ENCODE data around the gene THSD7A. TPM values are rescaled to one million over a fixed set of nuclear protein-coding genes. Genes with fewer than 3 reads are reported as not detected.

THSD7A gene
- total RNA-seq, 1 donor from 2014 or later, result 3.5 TPM

DNA sequence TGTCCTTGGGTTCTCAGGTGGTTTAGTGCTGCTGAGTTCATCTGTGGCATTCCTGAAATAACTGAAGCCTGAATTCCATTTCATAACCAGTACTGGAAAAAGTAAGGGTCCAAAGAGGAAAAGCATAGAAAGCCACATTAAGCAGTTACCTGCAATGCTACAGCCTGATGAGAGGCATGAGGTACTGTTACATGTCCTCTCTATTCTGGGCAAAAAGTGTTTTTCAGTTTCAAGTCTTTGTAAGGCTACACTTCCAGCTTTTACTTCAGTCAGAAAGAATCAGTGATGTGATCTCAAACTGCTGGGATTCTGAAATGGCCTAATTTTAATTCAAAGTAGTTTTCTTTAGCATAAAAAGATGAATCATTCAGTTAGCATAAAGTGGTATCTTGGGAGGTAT is 488.9 kb downstream of the THSD7A start:
- no peaks in the 10 kb centered on the region for H3K9me3 ChIP-seq (ENCODE audit: insufficient read depth, low read depth, low read length)
- no peaks in the 10 kb centered on the region for H3K27me3 ChIP-seq (ENCODE audit: insufficient read depth, low read length)
- Mint-ChIP-seq H3K27me3 (ENCODE audit: low read depth, unreplicated experiment) (no peaks in the 10 kb centered on the region), H3K4me1 (ENCODE audit: low read depth, unreplicated experiment) (peaks cover 23% of the 10 kb centered on the region), H3K9me3 (ENCODE audit: unreplicated experiment) (no peaks in the 10 kb centered on the region), H3K27ac (ENCODE audit: unreplicated experiment) (no peak overlapping the region), H3K36me3 (ENCODE audit: low read depth, unreplicated experiment) (no peaks in the 10 kb centered on the region), H3K4me3 (ENCODE audit: unreplicated experiment) (no peak overlapping the region)
- H4K20me1 ChIP-seq (ENCODE audit: insufficient read depth, low read length), result no peaks in the 10 kb centered on the region
- no peak overlapping the region for H3K27ac ChIP-seq (ENCODE audit: low read depth, low read length)
- H3K4me2 ChIP-seq (ENCODE audit: low read length), result no peak overlapping the region
- H3K36me3 ChIP-seq (ENCODE audit: insufficient read depth, low read length), result no peaks in the 10 kb centered on the region
- no peak for DNase-seq (ENCODE audit: low read depth)
- H3K9ac ChIP-seq (ENCODE audit: low read length), result no peak overlapping the region
- no peak for FAIRE-seq
- no peak overlapping the region for H2AFZ ChIP-seq (ENCODE audit: low read depth, low read length)
- H3K4me1 ChIP-seq (ENCODE audit: insufficient read depth, low read length), result peaks cover 4% of the 10 kb centered on the region
- no peak overlapping the region for H3K4me3 ChIP-seq (ENCODE audit: insufficient read depth, low read depth, low read length)
- H3K79me2 ChIP-seq (ENCODE audit: insufficient read depth, low read length), result no peaks in the 10 kb centered on the region
- TF ChIP-seq EZH2 (IDR thresholded peaks at IDR 0.05; ENCODE audit: insufficient read depth, low read length), result no peak
- TF ChIP-seq, protein P1, sequence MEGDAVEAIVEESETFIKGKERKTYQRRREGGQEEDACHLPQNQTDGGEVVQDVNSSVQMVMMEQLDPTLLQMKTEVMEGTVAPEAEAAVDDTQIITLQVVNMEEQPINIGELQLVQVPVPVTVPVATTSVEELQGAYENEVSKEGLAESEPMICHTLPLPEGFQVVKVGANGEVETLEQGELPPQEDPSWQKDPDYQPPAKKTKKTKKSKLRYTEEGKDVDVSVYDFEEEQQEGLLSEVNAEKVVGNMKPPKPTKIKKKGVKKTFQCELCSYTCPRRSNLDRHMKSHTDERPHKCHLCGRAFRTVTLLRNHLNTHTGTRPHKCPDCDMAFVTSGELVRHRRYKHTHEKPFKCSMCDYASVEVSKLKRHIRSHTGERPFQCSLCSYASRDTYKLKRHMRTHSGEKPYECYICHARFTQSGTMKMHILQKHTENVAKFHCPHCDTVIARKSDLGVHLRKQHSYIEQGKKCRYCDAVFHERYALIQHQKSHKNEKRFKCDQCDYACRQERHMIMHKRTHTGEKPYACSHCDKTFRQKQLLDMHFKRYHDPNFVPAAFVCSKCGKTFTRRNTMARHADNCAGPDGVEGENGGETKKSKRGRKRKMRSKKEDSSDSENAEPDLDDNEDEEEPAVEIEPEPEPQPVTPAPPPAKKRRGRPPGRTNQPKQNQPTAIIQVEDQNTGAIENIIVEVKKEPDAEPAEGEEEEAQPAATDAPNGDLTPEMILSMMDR (IDR thresholded peaks at IDR 0.05; ENCODE audit: insufficient read depth, low read depth, low read length), result no peak

DNA sequence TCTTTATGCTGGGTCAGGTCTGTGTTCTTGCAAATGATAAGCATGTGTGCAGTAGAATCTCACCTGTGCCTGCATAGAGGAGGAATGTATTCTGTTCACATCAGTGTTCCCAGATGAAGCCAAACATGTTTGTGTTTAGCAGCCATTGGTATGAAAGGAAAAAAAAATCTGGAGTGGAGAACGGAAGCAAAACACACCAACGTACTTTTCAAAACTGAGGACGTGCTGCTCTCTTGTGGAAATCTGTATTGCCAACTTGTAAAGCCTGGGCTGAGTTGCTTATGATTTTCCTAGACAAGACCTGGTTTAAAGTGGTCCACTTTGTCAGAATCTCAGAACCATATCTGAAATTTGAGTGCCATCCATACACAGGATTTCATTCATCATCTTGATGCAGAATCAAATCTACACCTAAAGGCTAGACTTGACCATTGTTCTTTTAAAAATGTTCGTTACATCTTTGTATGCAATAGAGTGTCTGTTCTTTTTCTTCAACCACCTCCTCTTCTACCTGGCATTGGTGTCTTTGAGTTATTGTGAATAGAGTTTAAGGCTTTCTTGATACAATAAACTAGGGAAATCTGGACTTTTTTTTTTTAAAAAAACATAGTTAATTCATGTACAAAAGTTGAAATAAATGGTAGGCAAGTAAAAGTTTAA is 490.6 kb downstream of the THSD7A start:
- H3K9ac ChIP-seq (ENCODE audit: low read length), result no peak overlapping the region
- FAIRE-seq, result no peak
- TF ChIP-seq, protein P1 (IDR thresholded peaks at IDR 0.05; ENCODE audit: insufficient read depth, low read depth, low read length), result peak; percentile 41
- TF ChIP-seq EZH2 (IDR thresholded peaks at IDR 0.05; ENCODE audit: insufficient read depth, low read length), result no peak
- H3K4me1 ChIP-seq (ENCODE audit: insufficient read depth, low read length), result peaks cover 4% of the 10 kb centered on the region
- H3K9me3 Mint-ChIP-seq (ENCODE audit: unreplicated experiment), result no peaks in the 10 kb centered on the region
- H3K36me3 Mint-ChIP-seq (ENCODE audit: low read depth, unreplicated experiment), result no peaks in the 10 kb centered on the region
- no peak overlapping the region for H3K4me3 Mint-ChIP-seq (ENCODE audit: unreplicated experiment)
- no peaks in the 10 kb centered on the region for H3K79me2 ChIP-seq (ENCODE audit: insufficient read depth, low read length)
- H3K27ac ChIP-seq (ENCODE audit: low read depth, low read length), result no peak overlapping the region
- H3K4me1 Mint-ChIP-seq (ENCODE audit: low read depth, unreplicated experiment), result peaks cover 21% of the 10 kb centered on the region
- H3K27me3 ChIP-seq (ENCODE audit: insufficient read depth, low read length), result no peaks in the 10 kb centered on the region
- H3K4me2 ChIP-seq (ENCODE audit: low read length), result peak overlapping the region; percentile 40
- H2AFZ ChIP-seq (ENCODE audit: low read depth, low read length), result peak overlapping the region; percentile 49
- no peaks in the 10 kb centered on the region for H3K9me3 ChIP-seq (ENCODE audit: insufficient read depth, low read depth, low read length)
- DNase-seq (ENCODE audit: low read depth), result no peak
- no peaks in the 10 kb centered on the region for H3K27me3 Mint-ChIP-seq (ENCODE audit: low read depth, unreplicated experiment)
- no peak overlapping the region for H3K4me3 ChIP-seq (ENCODE audit: insufficient read depth, low read depth, low read length)
- H3K36me3 ChIP-seq (ENCODE audit: insufficient read depth, low read length), result no peaks in the 10 kb centered on the region
- H4K20me1 ChIP-seq (ENCODE audit: insufficient read depth, low read length), result no peaks in the 10 kb centered on the region
- no peak overlapping the region for H3K27ac Mint-ChIP-seq (ENCODE audit: unreplicated experiment)

DNA sequence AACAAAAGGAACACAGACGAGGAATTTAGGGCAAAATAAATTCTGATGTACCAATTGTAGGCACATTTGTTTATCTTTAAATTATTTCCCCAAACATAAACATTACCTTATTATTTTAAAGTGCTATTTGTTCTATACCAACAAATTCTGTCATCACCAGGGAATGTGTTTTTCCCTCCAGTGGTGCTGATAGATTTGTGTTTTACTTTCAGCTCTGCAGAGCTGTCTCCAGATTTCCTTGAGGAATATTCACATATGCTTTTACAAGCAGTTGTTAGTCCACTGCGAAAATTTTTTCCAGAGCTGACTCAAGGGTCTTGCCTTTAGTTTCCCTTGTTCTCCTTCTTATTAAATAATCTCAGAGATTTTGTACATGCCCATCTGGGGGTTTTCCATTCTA is 495.6 kb downstream of the THSD7A start:
- Mint-ChIP-seq H3K9me3 (ENCODE audit: unreplicated experiment) (no peaks in the 10 kb centered on the region), H3K4me3 (ENCODE audit: unreplicated experiment) (no peak overlapping the region), H3K4me1 (ENCODE audit: low read depth, unreplicated experiment) (peaks cover 3% of the 10 kb centered on the region), H3K36me3 (ENCODE audit: low read depth, unreplicated experiment) (no peaks in the 10 kb centered on the region), H3K27me3 (ENCODE audit: low read depth, unreplicated experiment) (no peaks in the 10 kb centered on the region), H3K27ac (ENCODE audit: unreplicated experiment) (no peak overlapping the region)
- DNase-seq (ENCODE audit: low read depth) (no peak), FAIRE-seq (no peak)
- Histone ChIP-seq H3K4me2 (ENCODE audit: low read length) (no peak overlapping the region), H3K79me2 (ENCODE audit: insufficient read depth, low read length) (no peaks in the 10 kb centered on the region), H3K27me3 (ENCODE audit: insufficient read depth, low read length) (no peaks in the 10 kb centered on the region), H3K27ac (ENCODE audit: low read depth, low read length) (no peak overlapping the region), H3K9ac (ENCODE audit: low read length) (no peak overlapping the region), H4K20me1 (ENCODE audit: insufficient read depth, low read length) (no peaks in the 10 kb centered on the region), H3K9me3 (ENCODE audit: insufficient read depth, low read depth, low read length) (no peaks in the 10 kb centered on the region), H3K36me3 (ENCODE audit: insufficient read depth, low read length) (no peaks in the 10 kb centered on the region), H3K4me1 (ENCODE audit: insufficient read depth, low read length) (no peaks in the 10 kb centered on the region), H3K4me3 (ENCODE audit: insufficient read depth, low read depth, low read length) (no peak overlapping the region), H2AFZ (ENCODE audit: low read depth, low read length) (no peak overlapping the region)
- TF ChIP-seq, protein P1 (IDR thresholded peaks at IDR 0.05; ENCODE audit: insufficient read depth, low read depth, low read length), result no peak
- TF ChIP-seq EZH2 (IDR thresholded peaks at IDR 0.05; ENCODE audit: insufficient read depth, low read length), result no peak
